ENCODE results near the gene KRT80.

DNA sequence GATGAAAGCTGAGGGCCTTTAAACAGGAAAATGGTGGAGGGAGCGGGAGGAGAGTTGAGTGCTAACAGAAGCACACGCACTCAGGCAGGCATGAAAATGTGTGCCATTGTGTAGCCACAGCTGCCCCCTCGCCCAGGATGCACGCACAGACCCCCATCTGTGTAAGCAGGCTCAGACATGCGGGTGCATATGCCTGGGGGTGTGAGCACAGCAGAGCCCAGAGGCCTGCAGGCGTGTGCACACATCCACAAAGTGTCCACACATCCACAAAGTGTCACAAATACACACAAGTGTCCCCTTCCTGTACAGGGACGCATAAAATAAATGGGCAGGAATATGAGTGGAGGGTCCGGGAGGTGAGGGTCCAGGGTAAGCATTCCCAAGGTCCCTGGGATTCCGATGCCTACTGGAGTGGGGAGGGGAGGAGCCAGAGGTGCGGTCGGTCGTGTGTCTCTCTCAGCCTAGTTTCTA lies 40.4 kb upstream of the KRT80 start:
- TF ChIP-seq EZH2 (IDR thresholded peaks at IDR 0.05; ENCODE audit: low read length) = no peak
- TF ChIP-seq, protein P1, sequence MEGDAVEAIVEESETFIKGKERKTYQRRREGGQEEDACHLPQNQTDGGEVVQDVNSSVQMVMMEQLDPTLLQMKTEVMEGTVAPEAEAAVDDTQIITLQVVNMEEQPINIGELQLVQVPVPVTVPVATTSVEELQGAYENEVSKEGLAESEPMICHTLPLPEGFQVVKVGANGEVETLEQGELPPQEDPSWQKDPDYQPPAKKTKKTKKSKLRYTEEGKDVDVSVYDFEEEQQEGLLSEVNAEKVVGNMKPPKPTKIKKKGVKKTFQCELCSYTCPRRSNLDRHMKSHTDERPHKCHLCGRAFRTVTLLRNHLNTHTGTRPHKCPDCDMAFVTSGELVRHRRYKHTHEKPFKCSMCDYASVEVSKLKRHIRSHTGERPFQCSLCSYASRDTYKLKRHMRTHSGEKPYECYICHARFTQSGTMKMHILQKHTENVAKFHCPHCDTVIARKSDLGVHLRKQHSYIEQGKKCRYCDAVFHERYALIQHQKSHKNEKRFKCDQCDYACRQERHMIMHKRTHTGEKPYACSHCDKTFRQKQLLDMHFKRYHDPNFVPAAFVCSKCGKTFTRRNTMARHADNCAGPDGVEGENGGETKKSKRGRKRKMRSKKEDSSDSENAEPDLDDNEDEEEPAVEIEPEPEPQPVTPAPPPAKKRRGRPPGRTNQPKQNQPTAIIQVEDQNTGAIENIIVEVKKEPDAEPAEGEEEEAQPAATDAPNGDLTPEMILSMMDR (optimal IDR thresholded peaks at IDR 0.05 in 1 of 3, IDR thresholded peaks at IDR 0.05 in 1 of 3, conservative IDR thresholded peaks at IDR 0.05 in 1 of 3; ENCODE audit: extremely low read depth in 1 of 3, insufficient read depth in 2 of 3, low read length in 3 of 3) = no peak
